GM12864 (cell line): ENCODE data around the gene HCFC1R1.

ENCODE experiments used
- DNase-seq: peaks from one replicate; pipeline ENCODE4 v3.0.0-alpha.2; 2011; ENCODE audit warnings: low read depth
- H3K4me3 ChIP-seq: 2 replicates; pipeline ENCODE4 v1.5.1; 2011; ENCODE audit warnings: mild to moderate bottlenecking, low read depth, low read length, control low read depth
- TF ChIP-seq, protein P1 (sequence below): IDR thresholded peaks from 2 replicates; pipeline ENCODE4 v1.5.1; 2011; ENCODE audit warnings: low read depth, mild to moderate bottlenecking, moderate library complexity, low read length, control low read depth, inconsistent platforms; ENCODE audit errors: missing control alignments

HCFC1R1 gene

DNA sequence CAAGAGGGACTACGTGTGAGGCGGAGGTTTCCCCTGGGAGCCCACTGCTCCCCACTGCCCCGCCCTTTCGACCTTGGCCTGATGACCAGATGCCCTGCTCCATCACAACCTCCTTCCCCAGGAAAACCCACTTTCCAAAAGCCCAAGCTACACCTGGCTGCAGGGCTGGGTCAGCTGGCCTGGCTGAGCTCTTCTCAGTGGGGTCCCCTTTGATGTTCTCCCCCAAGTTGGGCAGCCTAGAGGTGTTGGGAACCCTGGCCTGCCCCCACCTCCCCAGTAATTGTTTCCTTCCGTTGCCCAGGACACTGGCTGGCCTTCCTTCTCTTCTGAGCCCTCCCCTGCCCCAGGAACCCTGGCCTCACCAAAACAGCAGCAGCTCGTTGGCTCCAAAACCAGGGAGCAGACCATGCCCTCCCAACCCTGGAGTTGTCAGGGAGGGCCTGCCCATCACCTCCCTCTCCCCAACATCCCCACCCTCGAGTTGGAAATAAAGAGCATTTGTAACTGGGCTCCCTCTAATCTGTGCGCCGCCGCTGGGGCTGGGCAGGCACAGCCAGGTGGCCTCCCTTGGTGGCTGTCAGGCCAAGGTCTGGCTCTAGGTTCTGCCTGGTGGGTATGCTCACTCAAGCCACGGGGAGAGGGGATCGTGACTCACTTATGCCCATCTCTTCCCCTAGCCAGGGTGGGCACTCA, 9.6 kb downstream of the HCFC1R1 start:
- H3K4me3 ChIP-seq: no peak overlapping the region
- DNase-seq: no peak
- TF ChIP-seq, protein P1, sequence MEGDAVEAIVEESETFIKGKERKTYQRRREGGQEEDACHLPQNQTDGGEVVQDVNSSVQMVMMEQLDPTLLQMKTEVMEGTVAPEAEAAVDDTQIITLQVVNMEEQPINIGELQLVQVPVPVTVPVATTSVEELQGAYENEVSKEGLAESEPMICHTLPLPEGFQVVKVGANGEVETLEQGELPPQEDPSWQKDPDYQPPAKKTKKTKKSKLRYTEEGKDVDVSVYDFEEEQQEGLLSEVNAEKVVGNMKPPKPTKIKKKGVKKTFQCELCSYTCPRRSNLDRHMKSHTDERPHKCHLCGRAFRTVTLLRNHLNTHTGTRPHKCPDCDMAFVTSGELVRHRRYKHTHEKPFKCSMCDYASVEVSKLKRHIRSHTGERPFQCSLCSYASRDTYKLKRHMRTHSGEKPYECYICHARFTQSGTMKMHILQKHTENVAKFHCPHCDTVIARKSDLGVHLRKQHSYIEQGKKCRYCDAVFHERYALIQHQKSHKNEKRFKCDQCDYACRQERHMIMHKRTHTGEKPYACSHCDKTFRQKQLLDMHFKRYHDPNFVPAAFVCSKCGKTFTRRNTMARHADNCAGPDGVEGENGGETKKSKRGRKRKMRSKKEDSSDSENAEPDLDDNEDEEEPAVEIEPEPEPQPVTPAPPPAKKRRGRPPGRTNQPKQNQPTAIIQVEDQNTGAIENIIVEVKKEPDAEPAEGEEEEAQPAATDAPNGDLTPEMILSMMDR: no peak

DNA sequence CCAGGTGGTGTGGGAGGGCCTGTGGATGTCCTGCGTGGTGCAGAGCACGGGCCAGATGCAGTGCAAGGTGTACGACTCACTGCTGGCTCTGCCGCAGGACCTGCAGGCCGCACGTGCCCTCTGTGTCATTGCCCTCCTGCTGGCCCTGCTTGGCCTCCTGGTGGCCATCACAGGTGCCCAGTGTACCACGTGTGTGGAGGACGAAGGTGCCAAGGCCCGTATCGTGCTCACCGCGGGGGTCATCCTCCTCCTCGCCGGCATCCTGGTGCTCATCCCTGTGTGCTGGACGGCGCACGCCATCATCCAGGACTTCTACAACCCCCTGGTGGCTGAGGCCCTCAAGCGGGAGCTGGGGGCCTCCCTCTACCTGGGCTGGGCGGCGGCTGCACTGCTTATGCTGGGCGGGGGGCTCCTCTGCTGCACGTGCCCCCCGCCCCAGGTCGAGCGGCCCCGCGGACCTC, 10.2 kb downstream of the HCFC1R1 start:
- TF ChIP-seq, protein P1: no peak
- DNase-seq: no peak
- no peak overlapping the region for H3K4me3 ChIP-seq

DNA sequence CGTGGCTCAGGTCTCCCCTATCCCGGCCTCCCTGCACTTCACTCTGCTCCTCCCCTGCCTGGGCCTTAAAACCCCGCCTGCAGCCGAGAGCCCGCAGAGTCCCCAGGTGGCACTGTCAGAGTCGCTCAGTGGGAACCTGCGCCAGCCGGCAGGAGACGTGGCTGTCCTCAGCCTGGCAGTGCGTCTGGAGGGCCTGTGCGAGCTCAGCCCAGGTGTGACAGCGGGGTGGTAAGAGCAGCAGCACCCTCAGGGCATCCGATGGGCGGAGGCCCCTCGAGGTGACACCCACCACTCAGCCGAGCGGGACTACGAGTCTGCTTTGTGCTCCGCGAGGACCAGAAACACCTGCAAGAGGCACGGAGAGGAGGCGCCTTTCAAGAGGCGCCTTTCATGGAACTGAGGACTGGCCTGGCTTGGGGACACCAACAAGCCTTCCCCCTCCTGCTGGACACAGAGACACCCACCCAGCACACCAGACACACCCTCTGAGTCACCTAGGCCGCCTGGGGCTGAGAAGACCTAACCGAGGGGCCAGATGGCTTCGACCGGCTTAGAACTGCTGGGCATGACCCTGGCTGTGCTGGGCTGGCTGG, 10.8 kb downstream of the HCFC1R1 start, which contains the start of gene CLDN9:
Gene CLDN9, plus strand, starts transcription at position 96 of the 593 bp plus-strand sequence. Its CDS starts 440 bp downstream, at position 536.
- DNase-seq: no peak
- TF ChIP-seq, protein P1: no peak
- no peak within 1 kb of the TSS for H3K4me3 ChIP-seq

DNA sequence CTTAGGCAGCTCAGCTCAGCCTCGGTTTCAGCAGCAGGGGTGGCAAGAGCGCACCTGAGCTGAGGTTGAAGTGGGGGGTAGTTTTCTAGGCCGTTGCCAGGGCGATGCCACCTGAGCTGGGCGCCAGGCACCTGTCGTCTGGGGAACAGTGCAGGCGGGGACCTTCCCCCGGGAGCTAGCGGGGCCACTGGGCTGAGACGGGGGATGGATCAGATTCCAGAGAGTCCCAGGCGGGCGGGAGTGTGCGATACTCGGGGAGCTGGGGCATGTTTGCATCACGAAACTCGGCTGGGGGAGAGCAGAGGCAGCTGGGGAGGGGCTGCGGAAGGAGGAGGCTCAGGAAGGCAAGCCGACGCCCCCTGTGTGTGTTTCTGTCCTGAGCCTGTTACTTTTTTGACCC, 11.5 kb downstream of the HCFC1R1 start:
- no peak overlapping the region for H3K4me3 ChIP-seq
- DNase-seq: no peak

DNA sequence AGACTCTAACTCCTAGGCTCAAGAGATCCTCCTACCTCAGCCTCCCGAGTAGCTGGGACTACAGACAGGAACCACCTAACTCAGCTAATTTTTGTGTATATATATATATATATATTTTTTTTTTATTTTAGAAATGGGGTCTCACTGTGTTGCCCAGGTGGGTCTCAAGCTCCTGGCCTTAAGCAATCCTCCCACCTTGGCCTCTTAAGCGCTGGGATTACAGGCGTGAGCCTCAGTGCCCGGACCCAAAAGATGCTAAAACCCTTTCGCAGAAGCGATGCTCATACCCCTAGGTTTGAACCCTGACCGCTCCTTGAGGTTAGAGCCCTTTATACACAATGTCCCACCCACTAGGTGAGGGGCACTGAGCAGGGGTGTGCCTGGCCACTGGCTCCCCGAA, 13.2 kb downstream of the HCFC1R1 start:
- TF ChIP-seq, protein P1: no peak
- H3K4me3 ChIP-seq: no peak overlapping the region
- DNase-seq: no peak

More for the DNA sequence above, 11.5 kb downstream of the HCFC1R1 start:
- TF ChIP-seq, protein P1: no peak

DNA sequence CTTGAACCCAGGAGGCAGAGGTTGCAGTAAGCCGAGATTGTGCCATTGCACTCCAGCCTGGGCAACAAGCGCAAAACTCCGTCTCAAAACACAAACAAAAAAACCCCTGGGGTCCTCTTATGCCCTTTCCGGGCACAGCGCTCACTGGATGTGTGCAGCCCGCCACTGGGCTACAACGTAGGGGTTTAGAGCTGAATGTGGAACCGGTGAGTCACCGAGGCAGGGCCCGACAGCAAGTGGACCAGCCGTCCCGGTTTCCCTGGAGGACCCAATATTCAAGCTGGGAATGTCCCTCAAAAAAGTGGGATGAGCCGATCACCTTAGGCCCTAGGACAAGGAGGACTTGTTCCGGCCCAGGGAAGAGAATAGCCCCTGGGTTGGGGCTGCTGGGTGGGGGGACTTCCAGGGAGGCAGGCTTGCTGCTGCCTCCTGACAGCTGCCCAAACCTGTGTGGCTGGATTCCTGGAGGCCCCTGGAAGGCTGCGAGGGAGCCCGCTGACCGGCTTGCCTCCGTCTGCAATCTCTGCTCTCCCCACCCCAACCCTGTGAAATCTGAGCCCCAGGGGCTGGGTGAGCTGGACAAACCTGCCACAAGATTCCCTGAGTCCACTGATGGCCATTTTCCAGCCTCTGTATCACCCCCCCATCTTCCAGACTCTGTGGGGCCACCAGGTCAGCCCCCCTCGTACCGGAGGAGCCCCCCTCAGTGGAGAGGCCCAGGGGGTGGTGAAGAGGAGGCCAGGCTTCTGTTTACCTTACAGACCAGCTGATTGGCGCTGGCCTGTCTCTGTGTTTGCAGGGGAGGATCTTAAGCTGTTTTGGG, 14.0 kb downstream of the HCFC1R1 start:
- DNase-seq: no peak
- TF ChIP-seq, protein P1: no peak
- no peak overlapping the region for H3K4me3 ChIP-seq
